ENCODE measurements around the gene FAM131A.
A peak's percentile ranks its signal among the peaks of the same experiment; 100 is the strongest.

The FAM131A gene

DNA sequence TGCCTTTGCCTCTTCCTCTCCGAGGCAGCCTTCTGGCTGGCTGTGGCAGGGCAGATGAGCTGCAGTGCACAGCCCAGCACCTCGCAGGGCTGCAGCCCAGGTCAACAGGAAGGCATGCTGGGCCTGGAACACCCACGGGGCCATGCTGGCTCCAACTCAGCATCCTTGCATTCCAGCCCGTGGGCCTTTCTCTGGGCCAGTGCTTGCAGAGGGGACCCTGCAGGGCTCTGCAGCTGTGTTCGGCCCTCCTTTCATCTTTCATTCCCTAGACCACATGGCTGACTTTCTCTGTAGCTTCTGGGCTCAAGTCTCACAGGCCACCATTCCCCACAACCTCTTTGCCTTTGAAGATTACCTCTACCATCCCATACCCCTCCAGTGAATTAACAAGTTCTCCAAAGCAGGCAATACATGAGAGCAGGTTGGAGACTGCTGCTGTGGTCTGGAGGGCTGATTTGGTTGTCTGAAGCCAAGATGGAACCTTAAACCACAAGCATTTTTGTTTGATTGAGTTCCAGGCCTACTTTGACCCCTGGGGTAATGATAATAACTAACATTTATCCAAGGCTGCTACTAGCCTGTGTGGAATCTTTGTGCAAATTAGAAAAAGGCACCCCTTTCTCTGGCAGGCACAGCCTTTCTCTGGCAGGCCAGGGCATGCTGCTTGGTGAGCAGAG lies 5.9 kb downstream of the FAM131A start:
- DNase-seq = no peak

- DNase-seq = no peak
These were observed 7.3 kb downstream of the FAM131A start for GRCh38 chr3:184344579-184345316.

DNA sequence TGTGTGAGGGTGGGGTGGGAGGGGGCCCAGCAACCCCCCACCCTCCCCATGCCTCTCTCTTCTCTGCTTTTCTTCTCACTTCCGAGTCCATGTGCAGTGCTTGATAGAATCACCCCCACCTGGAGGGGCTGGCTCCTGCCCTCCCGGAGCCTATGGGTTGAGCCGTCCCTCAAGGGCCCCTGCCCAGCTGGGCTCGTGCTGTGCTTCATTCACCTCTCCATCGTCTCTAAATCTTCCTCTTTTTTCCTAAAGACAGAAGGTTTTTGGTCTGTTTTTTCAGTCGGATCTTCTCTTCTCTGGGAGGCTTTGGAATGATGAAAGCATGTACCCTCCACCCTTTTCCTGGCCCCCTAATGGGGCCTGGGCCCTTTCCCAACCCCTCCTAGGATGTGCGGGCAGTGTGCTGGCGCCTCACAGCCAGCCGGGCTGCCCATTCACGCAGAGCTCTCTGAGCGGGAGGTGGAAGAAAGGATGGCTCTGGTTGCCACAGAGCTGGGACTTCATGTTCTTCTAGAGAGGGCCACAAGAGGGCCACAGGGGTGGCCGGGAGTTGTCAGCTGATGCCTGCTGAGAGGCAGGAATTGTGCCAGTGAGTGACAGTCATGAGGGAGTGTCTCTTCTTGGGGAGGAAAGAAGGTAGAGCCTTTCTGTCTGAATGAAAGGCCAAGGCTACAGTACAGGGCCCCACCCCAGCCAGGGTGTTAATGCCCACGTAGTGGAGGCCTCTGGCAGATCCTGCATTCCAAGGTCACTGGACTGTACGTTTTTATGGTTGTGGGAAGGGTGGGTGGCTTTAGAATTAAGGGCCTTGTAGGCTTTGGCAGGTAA lies 8.1 kb downstream of the FAM131A start:
- DNase-seq = no peak

DNA sequence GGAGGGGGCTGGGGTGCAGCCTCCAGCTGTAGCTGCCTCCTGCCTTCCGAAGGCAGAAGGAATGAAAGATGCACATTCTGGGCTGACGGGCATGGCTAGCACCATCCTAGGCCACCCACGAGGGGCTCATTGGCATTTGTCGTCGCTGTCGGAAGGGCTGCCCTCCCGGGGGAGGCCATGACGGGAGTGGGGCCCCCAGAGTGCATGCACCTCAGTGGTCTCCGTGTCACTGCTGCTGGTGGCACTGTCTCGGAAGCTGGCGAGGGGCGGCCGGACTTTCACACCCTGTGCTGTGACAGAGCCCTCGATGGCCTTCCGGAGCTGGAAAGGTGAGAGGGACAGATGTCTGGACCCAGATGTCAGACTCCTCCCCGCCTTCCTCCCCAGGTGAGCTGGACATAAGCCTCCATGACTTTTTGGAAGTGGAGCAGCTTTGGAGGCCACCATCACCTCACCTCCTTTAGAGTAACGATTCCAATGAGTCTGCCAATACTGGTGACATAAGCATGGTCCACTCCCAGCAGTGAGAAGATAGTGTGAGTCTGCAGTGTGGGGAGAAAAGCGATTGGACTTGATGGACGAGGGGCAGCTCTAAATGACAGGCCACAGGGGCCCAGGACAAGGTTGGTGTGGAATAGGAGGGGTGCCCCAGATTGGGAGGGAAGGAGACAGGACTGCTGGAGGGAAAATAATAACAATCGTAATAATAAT lies 9.2 kb downstream of the FAM131A start:
- no peak for DNase-seq

DNA sequence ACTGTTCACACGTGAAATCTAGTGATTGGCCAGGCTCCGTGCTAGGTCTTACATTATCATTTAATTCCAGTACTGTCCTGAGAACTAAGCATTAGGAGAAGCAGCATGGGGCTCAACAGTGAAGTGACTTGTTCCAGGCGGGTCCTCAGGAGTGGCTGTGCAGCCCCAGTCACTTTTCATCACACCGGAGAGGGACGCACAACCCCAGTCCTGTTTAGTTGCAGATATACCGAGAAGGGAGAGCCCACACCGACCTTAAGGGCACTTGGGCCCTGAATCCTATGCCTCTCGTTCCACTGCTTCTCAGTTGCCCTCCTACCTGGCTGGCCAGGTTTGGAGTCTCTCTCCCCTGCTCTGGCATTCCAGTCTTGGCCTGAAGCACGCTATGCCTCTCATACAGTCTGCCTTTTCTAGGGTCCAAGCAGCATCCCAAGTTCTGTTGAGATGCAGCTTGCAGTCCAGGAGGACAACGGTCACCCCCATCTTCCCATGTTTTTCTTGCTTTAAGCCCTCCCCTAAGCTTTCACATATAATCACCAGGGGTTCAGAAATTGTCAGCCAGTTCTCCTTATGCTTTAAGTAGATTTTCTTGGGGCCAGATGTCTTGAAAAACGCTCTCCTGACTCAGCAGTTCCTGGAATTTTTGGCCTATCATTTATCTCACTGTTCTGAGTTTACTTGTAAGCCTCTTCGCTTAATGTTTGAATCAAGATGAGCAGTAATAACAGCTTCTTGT lies 10.1 kb downstream of the FAM131A start:
- no peak for DNase-seq

DNA sequence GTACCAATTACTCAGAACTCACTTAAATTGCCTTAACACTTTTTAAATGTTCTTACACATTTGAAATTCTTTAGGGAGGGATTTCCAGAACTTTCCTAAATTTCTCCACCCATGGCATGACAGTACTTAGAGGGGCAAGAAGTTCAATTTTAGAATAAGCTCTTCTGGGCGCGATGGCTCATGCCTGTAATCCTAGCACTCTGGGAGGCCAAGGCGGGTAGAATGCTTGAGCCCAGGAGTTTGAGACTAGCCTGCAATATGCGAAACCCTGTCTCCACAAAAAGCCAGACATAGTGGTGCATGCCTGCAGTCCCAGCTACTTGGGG lies 10.6 kb downstream of the FAM131A start:
- no peak for DNase-seq

DNA sequence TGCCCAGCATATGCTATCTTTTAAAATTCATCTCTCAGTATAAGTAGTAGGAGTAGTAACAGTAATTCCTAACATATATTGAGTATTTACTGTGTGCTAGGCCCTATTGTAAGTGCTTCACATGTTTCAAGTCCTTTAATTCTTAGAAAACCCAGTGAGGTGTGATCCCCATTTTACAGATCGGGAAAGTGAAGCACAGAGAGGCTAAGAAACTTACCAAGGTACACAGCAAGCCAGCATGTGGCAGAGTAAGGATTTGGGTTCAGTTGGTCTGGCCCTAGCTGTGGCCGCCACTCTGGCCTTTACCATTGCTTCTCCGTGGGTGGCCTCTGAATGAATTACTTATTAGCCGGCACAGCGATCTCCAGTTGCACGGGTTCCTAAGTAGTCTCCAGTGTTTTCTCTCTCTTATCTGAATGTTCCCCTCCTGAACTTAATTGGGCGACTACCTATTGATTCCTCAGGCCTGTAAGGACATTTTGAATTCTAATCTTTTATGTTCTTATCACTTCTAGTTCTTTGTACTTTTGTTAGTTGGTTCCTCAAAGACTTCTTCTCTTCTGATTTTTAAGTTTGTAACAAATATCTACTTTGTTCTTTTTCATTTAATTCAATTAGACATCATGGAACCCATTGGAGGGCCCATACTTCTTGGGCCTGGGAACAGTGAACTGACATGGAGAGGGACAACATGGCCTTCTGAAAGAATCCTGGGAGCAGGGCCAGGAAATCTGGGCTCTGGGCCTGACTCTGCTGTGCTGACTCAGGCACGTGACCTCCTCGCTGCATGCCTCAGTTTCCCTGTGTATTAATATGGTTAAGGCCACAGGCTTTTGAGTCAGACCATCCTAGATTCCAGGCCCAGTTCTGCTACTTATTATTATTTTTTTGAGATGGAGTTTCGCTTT lies 12.4 kb downstream of the FAM131A start:
- no peak for DNase-seq

DNA sequence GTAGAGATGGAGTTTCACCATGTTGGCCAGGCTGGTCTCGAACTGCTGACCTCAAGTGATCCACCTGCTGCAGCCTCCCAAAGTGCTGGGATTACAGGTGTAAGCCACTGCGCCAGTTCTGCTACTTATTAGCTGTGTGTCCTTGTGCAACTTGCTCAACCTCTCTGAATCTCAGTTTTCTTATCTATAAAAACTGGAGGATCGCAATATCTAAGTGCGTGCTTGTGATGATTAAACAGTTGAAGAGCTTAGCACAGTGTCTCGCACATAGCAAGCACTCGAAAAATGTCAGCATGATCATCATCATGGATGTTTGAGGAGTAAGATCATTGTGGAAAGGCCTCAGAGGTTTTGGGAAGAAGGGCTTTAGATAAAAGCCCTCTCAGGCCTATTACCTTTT lies 13.2 kb downstream of the FAM131A start:
- DNase-seq = no peak

- no peak for DNase-seq
These were observed 14.2 kb downstream of the FAM131A start for GRCh38 chr3:184351511-184352148.

DNA sequence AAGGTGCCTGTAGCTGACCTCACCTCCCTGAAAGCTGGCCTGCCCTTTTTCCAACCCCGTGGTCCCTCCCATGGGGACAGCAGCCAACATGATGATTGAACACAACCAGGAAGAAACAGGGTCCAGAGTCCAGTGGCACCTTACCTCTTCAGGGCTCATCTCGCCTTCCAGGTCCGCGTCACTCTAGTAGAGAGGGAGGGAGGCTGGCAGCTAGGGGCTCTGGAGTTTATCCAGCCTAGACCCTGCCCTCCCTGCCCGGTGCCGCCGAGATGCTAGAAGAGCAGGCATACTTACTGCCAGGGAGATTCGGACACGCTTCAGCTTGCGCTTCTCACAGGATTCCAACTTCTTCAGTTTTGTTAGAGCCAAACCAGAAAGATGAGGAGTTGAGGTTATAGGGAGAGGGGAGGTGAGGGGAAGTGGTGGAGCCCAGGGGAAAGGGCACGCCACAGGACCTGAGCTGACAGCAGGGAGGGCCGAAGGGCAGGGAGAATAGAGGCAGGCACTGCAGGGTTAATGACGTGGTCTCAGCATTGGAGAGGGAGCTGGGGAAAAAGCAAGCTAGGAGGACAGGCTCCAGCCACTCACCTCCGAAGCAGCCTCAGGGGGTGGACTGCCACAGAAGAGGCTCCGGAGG lies 14.9 kb downstream of the FAM131A start:
- no peak for DNase-seq

DNA sequence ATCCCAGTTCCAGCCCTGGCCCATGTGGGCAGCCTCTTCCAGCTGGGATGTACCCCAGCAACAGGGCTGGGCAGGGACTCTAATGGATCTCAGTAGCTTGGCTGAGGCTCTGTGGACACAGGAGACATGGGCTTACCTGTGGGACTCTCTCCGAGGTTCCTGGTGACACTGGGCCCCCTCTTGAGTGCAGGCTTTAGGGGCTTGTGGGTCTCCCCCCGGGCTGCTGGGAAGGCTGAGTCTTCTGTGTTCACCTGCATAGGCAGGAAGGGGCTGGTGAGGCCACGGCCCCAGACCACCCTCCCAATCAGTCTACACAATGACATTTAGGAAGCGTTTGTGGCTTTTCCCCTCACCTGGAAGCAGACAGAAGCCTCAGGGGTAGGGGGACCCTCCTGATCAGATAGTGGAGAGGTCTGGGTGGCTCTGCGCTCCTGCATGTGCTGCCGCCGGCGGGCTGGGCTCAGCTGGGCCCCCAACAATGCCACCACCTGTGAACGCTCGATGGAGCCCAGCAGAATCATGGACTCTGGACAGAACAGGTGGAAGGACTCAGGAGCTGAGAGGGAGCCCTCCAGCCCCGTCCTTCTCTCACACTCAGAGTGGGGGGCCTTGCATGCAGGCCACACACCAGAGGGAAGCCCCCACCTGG lies 15.6 kb downstream of the FAM131A start:
- DNase-seq = no peak

DNA sequence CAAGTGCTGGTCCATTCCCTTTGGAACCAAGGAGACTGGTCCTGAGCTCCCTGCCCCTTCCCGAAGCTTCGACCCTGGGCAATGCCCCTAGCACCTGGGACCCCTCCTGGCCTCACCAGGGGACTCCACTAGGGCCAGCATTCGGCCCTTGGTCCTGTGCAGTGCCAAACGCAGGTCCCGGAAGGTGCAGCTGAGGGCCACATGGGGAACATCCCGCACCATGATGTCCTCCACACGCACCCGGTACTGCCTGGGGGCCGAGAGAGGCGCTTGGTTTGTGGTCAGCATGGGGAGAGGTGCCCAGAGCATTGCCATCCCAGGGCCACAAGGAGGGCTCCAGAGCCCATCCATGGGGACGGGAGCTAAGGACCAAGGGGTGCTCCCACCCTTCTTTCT lies 16.1 kb downstream of the FAM131A start:
- DNase-seq = no peak

DNA sequence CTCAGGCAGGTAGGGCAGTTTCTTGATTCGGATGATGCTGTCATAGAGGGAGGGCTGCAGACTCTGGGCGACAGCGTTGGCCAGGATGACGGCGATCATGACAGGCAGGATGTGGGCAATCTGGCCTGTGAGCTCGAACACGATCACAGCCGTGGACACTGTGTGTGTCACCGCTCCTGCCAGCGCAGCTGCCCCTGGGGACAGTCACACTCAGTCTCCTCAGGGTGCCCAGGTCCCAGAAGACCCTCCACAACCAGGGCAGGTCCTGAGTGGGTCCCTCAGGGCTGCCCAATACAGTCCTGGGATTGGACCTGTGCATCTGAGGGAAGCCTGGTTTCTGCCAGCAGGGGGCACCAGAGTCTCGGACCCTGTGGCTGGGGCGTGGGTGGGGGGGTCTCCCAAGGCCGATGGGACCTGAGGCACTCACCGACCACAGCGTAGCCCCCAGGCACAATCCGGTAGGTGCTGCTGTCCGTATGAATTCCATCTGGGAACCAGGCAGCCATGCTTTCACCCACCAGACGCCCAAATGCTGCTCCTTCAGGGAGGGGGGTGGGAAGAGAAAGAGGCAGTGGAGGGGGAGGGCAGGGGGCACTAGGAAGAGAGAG lies 16.8 kb downstream of the FAM131A start:
- peak; percentile 64 for DNase-seq

GRCh38 chr3:184354754-184355153 lies 17.4 kb downstream of the FAM131A start:
- DNase-seq = no peak

GRCh38 chr3:184355261-184356040 lies 18.1 kb downstream of the FAM131A start:
- DNase-seq = no peak

DNA sequence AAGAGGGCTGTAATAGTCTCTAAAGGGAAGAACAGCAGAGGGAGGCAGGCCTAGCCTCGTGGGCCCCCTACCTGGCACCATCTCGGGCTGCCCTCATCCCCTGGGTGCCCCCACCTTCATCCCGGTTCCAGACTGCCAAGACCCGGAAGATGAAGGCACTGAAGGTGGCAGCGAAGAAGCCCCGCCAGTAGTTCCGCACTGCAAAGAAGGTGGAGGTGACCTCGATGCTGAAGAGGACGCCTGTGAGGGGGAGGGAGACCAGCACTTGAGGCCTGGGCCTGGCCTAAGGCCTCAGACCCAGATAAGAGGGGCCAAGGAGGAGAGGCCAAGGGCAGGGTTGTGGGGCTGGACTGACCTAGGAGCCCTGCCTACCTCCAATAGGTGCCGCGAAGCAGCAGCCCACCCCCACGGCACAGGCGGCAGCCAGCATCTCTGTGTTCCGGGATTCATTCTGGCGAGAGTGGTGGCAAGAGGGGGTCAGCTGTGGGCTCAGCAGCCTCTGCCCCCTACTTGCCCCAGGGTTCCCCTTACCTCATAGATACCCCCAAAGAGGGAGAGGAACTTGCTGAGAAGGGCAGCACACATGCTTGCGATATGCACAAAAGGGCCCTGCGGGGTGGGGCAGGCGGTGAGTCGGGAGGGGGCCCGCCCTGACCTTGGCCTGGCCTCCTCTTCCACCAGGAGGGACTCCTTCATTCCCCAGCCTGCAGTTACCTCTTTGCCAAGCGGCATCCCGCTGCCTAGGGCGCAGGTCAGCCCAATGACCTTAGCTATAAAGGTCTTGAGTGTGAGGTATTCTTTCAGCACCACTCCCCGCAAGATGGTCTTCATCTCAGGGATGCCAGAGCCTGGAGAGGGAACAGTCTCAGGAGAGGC lies 20.1 kb downstream of the FAM131A start:
- DNase-seq = no peak

DNA sequence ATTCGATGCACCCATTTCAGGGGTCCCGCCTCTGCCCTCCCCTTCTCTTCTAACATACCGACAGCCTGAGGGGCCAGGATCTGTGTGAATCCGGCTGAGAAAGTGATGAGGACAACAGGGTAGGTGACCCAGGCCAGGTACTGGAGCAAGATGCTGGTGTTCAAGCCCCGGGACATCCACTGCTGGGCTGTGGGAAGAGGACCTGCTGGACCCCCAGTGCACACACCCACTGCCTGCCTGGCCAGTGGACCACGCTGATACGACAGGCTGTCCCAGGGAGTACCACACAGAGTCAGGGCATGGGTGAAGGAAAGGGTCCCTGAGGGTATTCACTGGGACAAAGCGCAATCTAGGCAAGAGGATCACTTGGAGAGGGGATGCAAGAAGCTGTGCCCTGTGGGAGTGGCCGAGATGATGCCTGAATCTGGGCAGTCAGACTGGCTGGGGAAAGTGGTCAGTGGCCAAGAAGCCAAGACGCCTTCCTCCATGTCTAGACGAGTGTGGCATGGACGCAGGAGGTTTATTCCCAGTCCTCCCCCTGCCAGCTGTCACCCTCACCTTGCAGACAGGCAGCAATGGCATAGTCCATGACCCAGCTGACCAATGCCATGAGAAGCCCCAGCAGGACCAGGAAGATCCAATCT lies 20.8 kb downstream of the FAM131A start:
- DNase-seq = no peak

Data from activated CD4-positive, CD25-positive, alpha-beta regulatory T cell treated with anti-CD3 and anti-CD28 coated beads, Interleukin-2, amount 50 U/mL, for 72 hours (primary cell).